ENCODE data around the gene SH3RF3.
"Not testable (repeated sequence)": the region's sequence is repeated elsewhere in the genome, so short reads cannot be mapped to it uniquely, and the experiment has no call there.

SH3RF3 gene

DNA sequence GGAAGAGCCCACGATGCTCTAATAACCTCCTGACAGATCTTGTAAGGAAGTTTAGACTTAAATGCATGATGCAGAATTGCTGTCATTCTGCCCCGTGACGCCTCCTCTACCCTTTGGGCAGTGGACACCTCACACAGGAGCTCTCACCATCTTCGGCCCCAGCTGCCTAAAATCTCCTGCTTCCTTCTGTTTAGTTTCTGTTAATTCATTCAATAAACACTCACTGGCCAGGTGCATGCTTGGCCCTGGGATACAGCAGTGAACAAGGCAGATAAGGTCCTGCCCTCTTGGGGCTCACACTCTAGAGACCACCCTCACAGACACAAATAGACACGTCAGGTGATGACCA lies 403.7 kb downstream of the SH3RF3 start:
- Mint-ChIP-seq H3K36me3 (no peaks in the 10 kb centered on the region), H3K27ac (no peak overlapping the region), H3K9me3 (ENCODE audit: low read depth) (no peaks in the 10 kb centered on the region), H3K4me1 (ENCODE audit: low read depth) (no peaks in the 10 kb centered on the region), H3K4me3 (no peak overlapping the region), H3K27me3 (no peaks in the 10 kb centered on the region)

DNA sequence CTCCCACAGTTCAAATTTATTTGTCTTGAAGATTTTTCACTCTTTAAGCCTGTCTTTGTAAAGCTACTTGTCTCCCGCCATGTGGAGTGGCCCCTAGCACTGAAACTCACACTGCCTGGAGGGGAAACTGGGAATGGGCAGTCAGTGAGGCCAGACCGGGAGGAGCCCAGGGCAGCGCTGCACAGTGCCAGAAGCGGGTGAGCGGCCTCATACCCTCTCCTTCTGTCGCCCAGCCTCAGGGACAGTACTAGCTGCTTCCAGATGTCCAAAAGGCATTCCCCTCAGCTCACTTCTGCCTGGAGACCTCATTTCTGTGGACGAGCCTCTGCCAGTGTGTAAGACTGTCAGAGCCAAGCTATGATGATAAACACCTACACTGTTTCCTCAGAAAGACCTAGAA lies 404.8 kb downstream of the SH3RF3 start:
- Mint-ChIP-seq H3K9me3 (ENCODE audit: low read depth) (no peaks in the 10 kb centered on the region), H3K27me3 (no peaks in the 10 kb centered on the region), H3K4me1 (ENCODE audit: low read depth) (no peaks in the 10 kb centered on the region), H3K36me3 (no peaks in the 10 kb centered on the region), H3K4me3 (no peak overlapping the region), H3K27ac (no peak overlapping the region)

DNA sequence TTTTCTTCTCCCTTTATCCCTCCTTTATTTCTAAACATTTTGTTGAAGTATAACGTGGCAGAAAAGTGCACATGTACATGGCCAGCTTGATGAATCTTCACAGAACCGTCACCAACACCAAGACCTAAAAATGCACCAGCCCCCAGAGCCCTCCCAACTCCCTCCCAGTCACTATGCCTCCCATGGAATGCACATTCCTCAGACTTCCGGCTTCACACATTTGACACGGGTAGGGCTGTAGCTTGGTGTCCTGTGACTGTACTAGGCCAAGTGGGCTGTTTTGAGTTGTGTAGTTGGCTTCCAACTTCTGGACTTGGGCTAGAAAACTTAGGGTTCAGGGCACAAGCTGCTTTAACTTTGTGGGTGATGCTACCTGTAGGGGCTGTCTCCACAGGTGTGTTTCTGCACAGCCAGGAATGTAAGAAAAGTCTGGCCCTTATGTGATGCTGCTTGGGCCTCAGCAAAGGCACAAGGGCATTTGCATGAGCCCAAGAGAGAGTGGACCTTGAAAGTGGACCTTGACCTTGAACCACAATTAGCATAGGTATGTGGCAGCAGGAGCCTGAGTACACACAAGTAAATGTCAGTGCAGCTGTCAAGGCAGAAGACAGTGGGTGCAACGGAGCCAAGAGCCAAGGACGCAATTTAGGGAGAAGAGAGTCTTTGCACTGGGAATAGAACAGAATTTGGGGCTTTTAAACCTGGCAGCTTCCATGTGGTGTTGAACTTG lies 406.4 kb downstream of the SH3RF3 start:
- no peak overlapping the region for H3K4me3 Mint-ChIP-seq
- H3K27me3 Mint-ChIP-seq: peaks cover 2% of the 10 kb centered on the region
- no peak overlapping the region for H3K27ac Mint-ChIP-seq
- no peaks in the 10 kb centered on the region for H3K9me3 Mint-ChIP-seq (ENCODE audit: low read depth)
- H3K36me3 Mint-ChIP-seq: no peaks in the 10 kb centered on the region
- H3K4me1 Mint-ChIP-seq (ENCODE audit: low read depth): no peaks in the 10 kb centered on the region

DNA sequence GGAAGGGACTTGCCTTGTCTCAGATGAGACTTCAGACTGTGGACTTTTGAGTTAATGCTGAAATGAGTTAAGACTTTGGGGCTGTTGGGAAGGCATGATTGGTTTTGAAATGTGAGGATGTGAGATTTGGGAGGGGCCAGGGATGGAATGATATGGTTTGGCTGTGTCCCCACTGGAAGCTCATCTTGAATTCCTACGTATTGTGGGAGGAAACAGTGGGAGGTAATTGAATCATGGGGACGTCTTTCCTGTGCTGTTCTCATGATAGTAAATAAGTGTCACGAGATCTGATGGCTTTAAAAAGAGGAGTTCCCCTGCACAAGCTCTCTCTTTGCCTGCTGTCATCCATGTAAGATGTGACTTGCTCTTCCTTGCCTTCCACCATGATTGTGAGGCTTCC lies 407.6 kb downstream of the SH3RF3 start:
- H3K36me3 Mint-ChIP-seq; H3K4me1 Mint-ChIP-seq (ENCODE audit: low read depth); H3K27ac Mint-ChIP-seq; H3K27me3 Mint-ChIP-seq; H3K9me3 Mint-ChIP-seq (ENCODE audit: low read depth); H3K4me3 Mint-ChIP-seq: not testable (repeated sequence)

- H3K27ac Mint-ChIP-seq: no peak overlapping the region
- no peak overlapping the region for H3K4me3 Mint-ChIP-seq
- no peaks in the 10 kb centered on the region for H3K9me3 Mint-ChIP-seq (ENCODE audit: low read depth)
- H3K36me3 Mint-ChIP-seq: no peaks in the 10 kb centered on the region
- H3K4me1 Mint-ChIP-seq (ENCODE audit: low read depth): no peaks in the 10 kb centered on the region
- H3K27me3 Mint-ChIP-seq: peaks cover 2% of the 10 kb centered on the region
Observed at GRCh38 chr2:109537565-109538222, 408.7 kb downstream of the SH3RF3 start.

DNA sequence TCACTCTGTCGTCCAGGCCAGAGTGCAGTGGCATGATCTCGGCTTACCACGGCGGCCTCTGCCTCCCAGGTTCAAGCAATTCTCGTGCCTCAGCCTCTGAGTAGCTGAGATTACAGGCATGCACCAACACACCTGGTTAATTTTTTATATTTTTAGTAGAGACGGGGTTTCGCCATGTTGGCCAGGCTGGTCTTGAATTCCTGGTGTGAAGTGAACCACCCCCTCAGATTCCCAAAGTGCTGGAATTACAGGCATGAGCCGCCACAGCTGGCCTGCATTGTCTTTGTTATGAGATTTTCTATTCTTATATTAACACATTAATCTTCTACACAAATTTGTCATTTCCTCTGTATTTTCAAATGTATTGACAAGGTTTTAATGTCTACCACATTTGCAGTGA lies 409.5 kb downstream of the SH3RF3 start:
- no peak overlapping the region for H3K4me3 Mint-ChIP-seq
- no peak overlapping the region for H3K27ac Mint-ChIP-seq
- no peaks in the 10 kb centered on the region for H3K36me3 Mint-ChIP-seq
- H3K9me3 Mint-ChIP-seq (ENCODE audit: low read depth): no peaks in the 10 kb centered on the region
- peaks cover 2% of the 10 kb centered on the region for H3K27me3 Mint-ChIP-seq
- H3K4me1 Mint-ChIP-seq (ENCODE audit: low read depth): no peaks in the 10 kb centered on the region

DNA sequence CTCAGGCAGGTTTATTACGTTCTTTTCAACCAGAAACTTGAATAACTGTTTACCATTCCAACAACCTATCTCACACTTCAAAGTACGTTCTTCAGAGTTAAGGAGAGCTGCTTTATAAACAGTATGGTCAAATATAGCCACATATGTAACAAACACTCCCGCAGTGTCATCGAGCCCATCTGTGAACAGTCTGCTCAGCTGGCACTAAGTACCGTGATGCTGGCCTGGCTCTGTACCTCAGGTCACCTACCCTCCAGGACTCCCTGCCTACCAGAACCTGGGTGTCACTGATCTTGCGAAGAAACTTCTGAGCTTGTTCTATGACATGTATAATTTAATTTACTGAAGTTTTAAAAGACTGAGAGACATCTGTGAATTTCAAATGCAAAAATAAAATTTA lies 413.4 kb downstream of the SH3RF3 start:
- Mint-ChIP-seq H3K27ac (no peak overlapping the region), H3K36me3 (no peaks in the 10 kb centered on the region), H3K4me3 (no peak overlapping the region), H3K27me3 (peaks cover 2% of the 10 kb centered on the region), H3K4me1 (ENCODE audit: low read depth) (no peaks in the 10 kb centered on the region), H3K9me3 (ENCODE audit: low read depth) (no peaks in the 10 kb centered on the region)

DNA sequence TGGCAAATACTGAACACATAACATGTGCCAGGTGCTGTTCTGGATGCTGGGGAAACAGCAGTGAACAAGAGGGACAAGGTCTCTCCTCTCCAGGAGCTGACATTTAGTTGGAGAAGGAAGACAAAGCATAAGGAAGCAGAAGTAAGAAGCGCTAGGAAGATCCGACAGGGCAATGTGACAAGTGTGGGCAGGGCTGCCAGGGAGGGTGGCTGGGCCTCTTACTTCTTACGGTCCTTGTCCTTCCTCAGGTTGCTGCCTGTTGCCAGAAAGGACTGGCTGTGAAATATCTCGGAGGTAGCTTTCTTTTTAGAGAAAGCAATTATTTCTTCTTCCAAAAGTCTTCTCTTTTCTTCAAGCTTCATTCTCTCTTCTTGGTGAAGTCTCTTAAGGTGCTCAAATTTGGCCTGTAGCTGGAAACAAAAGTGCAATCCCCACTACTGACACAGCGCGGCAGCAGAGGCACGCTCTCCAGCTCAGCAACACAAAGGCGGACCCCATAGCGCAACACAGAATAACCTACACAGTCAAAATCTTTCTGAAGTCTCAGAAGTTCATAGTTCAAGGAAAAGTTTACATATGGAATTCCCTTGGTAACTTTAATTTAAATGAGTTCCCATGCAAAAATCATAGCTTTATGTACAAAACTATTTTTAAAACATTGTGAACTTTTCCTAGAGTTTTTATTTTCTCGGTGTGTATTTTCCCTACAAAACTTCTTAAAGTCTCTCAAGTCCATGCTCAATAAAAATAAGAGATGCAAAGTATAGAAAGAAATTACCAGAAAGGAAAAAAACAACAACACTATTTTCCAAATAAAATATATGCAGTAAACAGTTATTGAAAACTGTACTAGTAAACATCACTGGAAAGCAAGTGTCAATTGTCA lies 417.1 kb downstream of the SH3RF3 start:
- Mint-ChIP-seq H3K36me3 (no peaks in the 10 kb centered on the region), H3K9me3 (ENCODE audit: low read depth) (no peaks in the 10 kb centered on the region), H3K4me3 (no peak overlapping the region), H3K27me3 (no peaks in the 10 kb centered on the region), H3K27ac (no peak overlapping the region), H3K4me1 (ENCODE audit: low read depth) (no peaks in the 10 kb centered on the region)

DNA sequence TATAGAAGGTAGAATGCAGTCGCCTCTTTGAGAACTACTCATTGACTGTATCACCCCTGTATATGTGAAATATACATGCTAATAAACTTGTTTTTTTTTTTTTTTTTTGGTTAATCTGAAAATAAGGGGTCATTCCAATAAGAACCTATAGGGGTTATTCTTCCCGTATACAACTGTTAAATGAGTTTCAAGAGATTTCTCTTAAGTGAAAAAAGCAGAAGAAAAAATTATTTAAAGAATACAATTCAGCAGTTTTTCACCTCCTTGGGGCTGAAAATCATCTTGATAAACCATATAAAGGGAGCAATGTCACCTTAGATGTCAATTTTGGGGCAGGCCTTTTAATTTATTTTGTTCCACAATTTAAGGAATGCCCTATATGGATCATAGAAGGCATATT lies 418.3 kb downstream of the SH3RF3 start:
- H3K4me1 Mint-ChIP-seq (ENCODE audit: low read depth): no peaks in the 10 kb centered on the region
- H3K36me3 Mint-ChIP-seq: no peaks in the 10 kb centered on the region
- no peaks in the 10 kb centered on the region for H3K27me3 Mint-ChIP-seq
- H3K27ac Mint-ChIP-seq: no peak overlapping the region
- no peak overlapping the region for H3K4me3 Mint-ChIP-seq
- no peaks in the 10 kb centered on the region for H3K9me3 Mint-ChIP-seq (ENCODE audit: low read depth)

GRCh38 chr2:109549016-109549590 lies 420.1 kb downstream of the SH3RF3 start:
- no peaks in the 10 kb centered on the region for H3K4me1 Mint-ChIP-seq (ENCODE audit: low read depth)
- no peak overlapping the region for H3K4me3 Mint-ChIP-seq
- no peaks in the 10 kb centered on the region for H3K9me3 Mint-ChIP-seq (ENCODE audit: low read depth)
- H3K36me3 Mint-ChIP-seq: no peaks in the 10 kb centered on the region
- H3K27me3 Mint-ChIP-seq: no peaks in the 10 kb centered on the region
- no peak overlapping the region for H3K27ac Mint-ChIP-seq
